PC-3 (cell line): ENCODE results near the gene MORN4.

Source experiments
- EZH2 ChIP-seq: fragments of 300-600 bp; sonication (generic); IDR thresholded peaks from one replicate; pipeline ENCODE4 v1.6.1; 2017; ENCODE audit warnings: antibody characterized with exemption, mild to moderate bottlenecking, low read length; ENCODE audit not compliant: unreplicated experiment
- EZH2phosphoT487 ChIP-seq: fragments of 300-600 bp; sonication (generic); IDR thresholded peaks from 2 replicates; pipeline ENCODE4 v1.6.1; 2018; ENCODE audit warnings: mild to moderate bottlenecking, antibody characterized with exemption, low read length, borderline replicate concordance
- TF ChIP-seq, protein P1 (sequence below): fragments of 300-600 bp; sonication (generic); conservative IDR thresholded peaks from 2 replicates; pipeline ENCODE4 v1.5.1; 2017; ENCODE audit warnings: antibody characterized with exemption, low read depth, mild to moderate bottlenecking, low read length

GRCh38 chr10:97633921-97634320 is 621 bp upstream of the MORN4 start:
- TF ChIP-seq, protein P1, sequence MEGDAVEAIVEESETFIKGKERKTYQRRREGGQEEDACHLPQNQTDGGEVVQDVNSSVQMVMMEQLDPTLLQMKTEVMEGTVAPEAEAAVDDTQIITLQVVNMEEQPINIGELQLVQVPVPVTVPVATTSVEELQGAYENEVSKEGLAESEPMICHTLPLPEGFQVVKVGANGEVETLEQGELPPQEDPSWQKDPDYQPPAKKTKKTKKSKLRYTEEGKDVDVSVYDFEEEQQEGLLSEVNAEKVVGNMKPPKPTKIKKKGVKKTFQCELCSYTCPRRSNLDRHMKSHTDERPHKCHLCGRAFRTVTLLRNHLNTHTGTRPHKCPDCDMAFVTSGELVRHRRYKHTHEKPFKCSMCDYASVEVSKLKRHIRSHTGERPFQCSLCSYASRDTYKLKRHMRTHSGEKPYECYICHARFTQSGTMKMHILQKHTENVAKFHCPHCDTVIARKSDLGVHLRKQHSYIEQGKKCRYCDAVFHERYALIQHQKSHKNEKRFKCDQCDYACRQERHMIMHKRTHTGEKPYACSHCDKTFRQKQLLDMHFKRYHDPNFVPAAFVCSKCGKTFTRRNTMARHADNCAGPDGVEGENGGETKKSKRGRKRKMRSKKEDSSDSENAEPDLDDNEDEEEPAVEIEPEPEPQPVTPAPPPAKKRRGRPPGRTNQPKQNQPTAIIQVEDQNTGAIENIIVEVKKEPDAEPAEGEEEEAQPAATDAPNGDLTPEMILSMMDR = no peak
- TF ChIP-seq EZH2phosphoT487 (no peak), EZH2 (no peak)
